Motor neuron (in vitro differentiated cells): ENCODE data around the gene LARP4B. TPM values are rescaled to one million over a fixed set of nuclear protein-coding genes. Genes with fewer than 3 reads are reported as not detected.

ENCODE experiments used
- ATAC-seq, 8 experiments: fragments of 200-7000 bp; cut with Tn5 transposase; replicated peaks in 6 of 8; 2 replicates each; pipeline ENCODE4 v1.8.0; 2021; ENCODE audit warnings: mild to moderate bottlenecking in 8 of 8, moderate library complexity in 8 of 8
- H3K27ac ChIP-seq, 2 donors: fragments of 250-450 bp; sonication (Bioruptor Pico); 2 replicates each; pipeline ENCODE4 v1.9.0; 2021; ENCODE audit warnings: antibody characterized with exemption in 2 of 2, mild to moderate bottlenecking in 2 of 2, moderate library complexity in 1 of 2
- H3K4me1 ChIP-seq, 2 donors: fragments of 250-450 bp; sonication (Bioruptor Pico); replicated peaks in 1 of 2; 2 replicates each; pipeline ENCODE4 v1.6.1; 2021; ENCODE audit warnings: antibody characterized with exemption in 2 of 2, mild to moderate bottlenecking in 2 of 2, moderate library complexity in 1 of 2
- H3K4me3 ChIP-seq, 5 donors: fragments of 250-450 bp; sonication (Bioruptor Pico); 2 replicates each; pipeline ENCODE4 v1.9.0; 2021; ENCODE audit warnings: antibody characterized with exemption in 5 of 5, mild to moderate bottlenecking in 5 of 5, moderate library complexity in 4 of 5
- WGBS, 10 experiments: fragments of 450-650 bp; shearing (Covaris generic); methylation state at CpG; one replicate each; pipeline ENCODE4 v1.0.0; 2022; 5-methylcytosine and 5-hydroxymethylcytosine counted together
- in situ Hi-C, 9 experiments: fragments of 400-800 bp; cut with MboI; loops; one replicate each; pipeline ENCODE4 v1.15.0; 2021; ENCODE audit warnings: low sequenced_read_pairs in 9 of 9, low pct_unique_long_range_greater_than_20kb in 2 of 9; ENCODE audit not compliant: unreplicated experiment in 9 of 9
- total RNA-seq, 8 experiments: library from RNA; unstranded; fragments of 300-600 nt; gene quantifications; 2 replicates each; pipeline versions ENCODE4 v1.2.3 to v1.2.4, GENCODE V29; 2022

Gene LARP4B
- total RNA-seq, 8 experiments from 2014 or later = 17.2 to 66.0 (median 34.1) TPM

GRCh38 chr10:814536-815302, 116.8 kb downstream of the LARP4B start:
- no peaks in the 10 kb centered on the region for H3K4me1 ChIP-seq
- in situ Hi-C loops = loop anchor here in 2 of 9 experiments (25.0 kb wide), 1 partner anchor 302 kb away; no protein-coding TSS in a partner anchor
- H3K27ac ChIP-seq = no peak overlapping the region
- no peak for ATAC-seq
- 40 to 100% (median 94%) methylated on average over 1 to 24 of the region's 34 CpGs; no CpG with 5 or more reads in 1 of the 10 experiments for WGBS, 10 experiments
- no peak overlapping the region for H3K4me3 ChIP-seq

GRCh38 chr10:813286-813685, 118.2 kb downstream of the LARP4B start:
- peak in 2 of 8 experiments; percentile 43 to 56 for ATAC-seq
- in situ Hi-C loops = loop anchor here in 2 of 9 experiments (25.0 kb wide), 1 partner anchor 301 kb away; no protein-coding TSS in a partner anchor
- Histone ChIP-seq H3K4me3 (no peak overlapping the region), H3K27ac (no peak overlapping the region), H3K4me1 (no peaks in the 10 kb centered on the region)
- WGBS, 10 experiments = 83 to 100% (median 94%) methylated on average over 1 to 4 of the region's 6 CpGs; no CpG with 5 or more reads in 2 of the 10 experiments

- 76 to 97% (median 91%) methylated on average over 2 to 14 of the region's 19 CpGs; no CpG with 5 or more reads in 3 of the 10 experiments for WGBS, 10 experiments
- in situ Hi-C loops = loop anchor here in 2 of 9 experiments (25.0 kb wide), 1 partner anchor 300 kb away; no protein-coding TSS in a partner anchor
- H3K4me1 ChIP-seq = no peaks in the 10 kb centered on the region
- ATAC-seq = no peak
- H3K4me3 ChIP-seq = no peak overlapping the region
- no peak overlapping the region for H3K27ac ChIP-seq
Observed at GRCh38 chr10:812787-813186, 118.7 kb downstream of the LARP4B start.

GRCh38 chr10:811379-812175, 119.9 kb downstream of the LARP4B start:
- Histone ChIP-seq H3K4me1 (no peaks in the 10 kb centered on the region), H3K4me3 (no peak overlapping the region), H3K27ac (no peak overlapping the region)
- in situ Hi-C loops = loop anchor here in 2 of 9 experiments (25.0 kb wide), 1 partner anchor 299 kb away; no protein-coding TSS in a partner anchor
- whole genome bisulfite sequencing, 10 experiments = 76 to 100% (median 97%) methylated on average over 1 to 8 of the region's 9 CpGs
- ATAC-seq = no peak

- Histone ChIP-seq H3K4me3 (no peak overlapping the region), H3K4me1 (no peaks in the 10 kb centered on the region), H3K27ac (no peak overlapping the region)
- peak in 6 of 8 experiments; percentile 60 to 83 (median 72) for ATAC-seq
- WGBS, 10 experiments = 67 to 100% (median 84%) methylated on average over 2 to 10 of the region's 16 CpGs; no CpG with 5 or more reads in 1 of the 10 experiments
- in situ Hi-C loops = loop anchor here in 2 of 9 experiments (25.0 kb wide), 1 partner anchor 298 kb away; no protein-coding TSS in a partner anchor
Observed at GRCh38 chr10:810351-810846, 121.1 kb downstream of the LARP4B start.

GRCh38 chr10:809671-810350, 121.7 kb downstream of the LARP4B start:
- in situ Hi-C loops = loop anchor here in 2 of 9 experiments (25.0 kb wide), 1 partner anchor 298 kb away; no protein-coding TSS in a partner anchor
- H3K27ac ChIP-seq = no peak overlapping the region
- no peaks in the 10 kb centered on the region for H3K4me1 ChIP-seq
- H3K4me3 ChIP-seq = no peak overlapping the region
- peak in 3 of 8 experiments; percentile 2 to 14 (median 6) for ATAC-seq
- 93 to 100% (median 96%) methylated on average over 2 to 29 of the region's 29 CpGs; no CpG with 5 or more reads in 2 of the 10 experiments for WGBS, 10 experiments

- in situ Hi-C loops = loop anchor here in 2 of 9 experiments (25.0 kb wide), 1 partner anchor 296 kb away; no protein-coding TSS in a partner anchor
- ATAC-seq = no peak
- WGBS, 10 experiments = 80 to 100% (median 87%) methylated on average over 1 to 5 of the region's 9 CpGs; no CpG with 5 or more reads in 2 of the 10 experiments
- Histone ChIP-seq H3K4me1 (peaks cover 9 to 10% of the 10 kb centered on the region in 2 donors), H3K27ac (no peak overlapping the region), H3K4me3 (no peak overlapping the region)
Observed at GRCh38 chr10:807958-808353, 123.5 kb downstream of the LARP4B start.

- whole genome bisulfite sequencing, 10 experiments = 87 to 100% (median 94%) methylated on average over 1 to 14 of the region's 30 CpGs; no CpG with 5 or more reads in 2 of the 10 experiments
- H3K27ac ChIP-seq = no peak overlapping the region
- ATAC-seq = peak in 4 of 8 experiments; percentile 7 to 17 (median 12)
- no peak overlapping the region for H3K4me3 ChIP-seq
- in situ Hi-C loops = loop anchor here in 2 of 9 experiments (25.0 kb wide), 1 partner anchor 295 kb away; no protein-coding TSS in a partner anchor
- peaks cover 9 to 10% of the 10 kb centered on the region in 2 donors for H3K4me1 ChIP-seq
Observed at GRCh38 chr10:807163-807957, 124.1 kb downstream of the LARP4B start.

- in situ Hi-C loops = loop anchor here in 2 of 9 experiments (25.0 kb wide), 1 partner anchor 294 kb away; no protein-coding TSS in a partner anchor
- Histone ChIP-seq H3K4me1 (peaks cover 9 to 10% of the 10 kb centered on the region in 2 donors), H3K27ac (peak overlapping the region in 1 of 2 donors; percentile 36), H3K4me3 (no peak overlapping the region)
- 27 to 100% (median 88%) methylated on average over 2 to 17 of the region's 20 CpGs; no CpG with 5 or more reads in 1 of the 10 experiments for WGBS, 10 experiments
- ATAC-seq = no peak
Observed at GRCh38 chr10:806451-807162, 124.9 kb downstream of the LARP4B start.

GRCh38 chr10:805620-806305, 125.7 kb downstream of the LARP4B start:
- Histone ChIP-seq H3K4me3 (no peak overlapping the region), H3K27ac (no peak overlapping the region), H3K4me1 (peaks cover 9 to 10% of the 10 kb centered on the region in 2 donors)
- in situ Hi-C loops = loop anchor here in 2 of 9 experiments (25.0 kb wide), 1 partner anchor 293 kb away; no protein-coding TSS in a partner anchor
- ATAC-seq = no peak
- 90 to 100% (median 97%) methylated on average over 1 to 10 of the region's 29 CpGs; no CpG with 5 or more reads in 4 of the 10 experiments for WGBS, 10 experiments
